HG02884 (cell line): ENCODE measurements around the gene ABTB1.
A peak's percentile ranks its signal among the peaks of the same experiment; 100 is the strongest.

Experiments
- ATAC-seq: cut with Tn5 transposase; IDR thresholded peaks from one replicate; pipeline ENCODE4 v1.9.1; 2021; ENCODE audit warnings: mild to moderate bottlenecking, moderate library complexity; ENCODE audit not compliant: unreplicated experiment

Gene ABTB1

DNA sequence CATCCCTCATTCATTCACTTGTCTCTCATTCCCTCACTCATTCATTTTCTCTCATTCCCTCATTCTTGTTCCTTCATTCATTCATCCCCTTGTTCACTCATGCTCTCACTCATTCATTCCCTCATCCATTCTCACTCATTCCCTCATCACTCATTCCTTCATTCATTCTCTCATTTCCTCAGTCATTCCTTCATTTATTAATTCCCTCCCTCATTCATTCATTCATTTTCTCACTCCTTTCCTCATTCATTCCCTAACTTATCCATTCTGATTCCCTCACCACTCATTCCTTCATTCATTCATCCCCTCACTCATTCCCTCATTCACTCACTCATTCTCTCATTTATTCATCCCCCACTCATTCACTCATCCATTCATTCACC lies 13.8 kb downstream of the ABTB1 start:
- ATAC-seq, result no peak

DNA sequence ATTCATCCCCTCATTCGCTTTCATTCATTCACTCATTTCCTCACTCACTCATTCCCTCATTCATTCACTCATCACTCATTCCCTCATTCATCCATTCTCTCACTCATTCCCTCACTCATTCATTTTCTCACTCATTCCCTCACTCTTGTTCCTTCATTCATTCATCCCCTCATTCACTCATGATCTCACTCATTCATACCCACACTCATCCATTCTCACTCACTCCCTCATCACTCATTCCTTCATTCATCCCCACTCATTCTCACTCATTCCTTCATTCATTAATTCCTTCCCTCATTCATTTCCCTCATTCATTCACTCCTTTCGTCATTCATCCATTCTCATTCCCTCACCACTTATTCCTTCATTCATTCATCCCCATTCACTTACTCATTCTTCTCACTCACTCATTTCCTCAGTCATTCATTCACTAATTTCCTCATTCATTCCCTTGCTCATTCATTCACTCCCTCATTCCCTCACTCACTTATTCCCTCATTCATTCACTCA lies 14.5 kb downstream of the ABTB1 start:
- ATAC-seq, result no peak

DNA sequence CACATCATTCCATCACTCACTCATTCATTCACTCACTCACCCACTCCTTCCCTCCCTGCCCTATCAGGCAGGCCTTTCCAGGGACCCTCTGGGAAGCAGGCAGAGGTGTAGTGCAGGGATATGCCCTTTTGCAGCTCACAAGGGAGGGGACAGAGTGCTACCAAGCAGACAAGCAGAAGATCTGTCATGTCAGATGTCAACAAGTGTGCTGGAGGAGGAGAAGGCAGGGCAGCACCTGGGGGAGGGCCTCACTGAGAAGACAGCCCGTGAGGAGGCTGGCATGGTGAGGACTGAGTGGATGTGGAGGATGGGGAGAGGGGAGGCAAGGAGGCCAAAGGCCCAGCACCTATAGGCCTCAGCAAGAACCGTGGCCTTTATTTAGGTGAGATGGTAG lies 15.3 kb downstream of the ABTB1 start:
- no peak for ATAC-seq

DNA sequence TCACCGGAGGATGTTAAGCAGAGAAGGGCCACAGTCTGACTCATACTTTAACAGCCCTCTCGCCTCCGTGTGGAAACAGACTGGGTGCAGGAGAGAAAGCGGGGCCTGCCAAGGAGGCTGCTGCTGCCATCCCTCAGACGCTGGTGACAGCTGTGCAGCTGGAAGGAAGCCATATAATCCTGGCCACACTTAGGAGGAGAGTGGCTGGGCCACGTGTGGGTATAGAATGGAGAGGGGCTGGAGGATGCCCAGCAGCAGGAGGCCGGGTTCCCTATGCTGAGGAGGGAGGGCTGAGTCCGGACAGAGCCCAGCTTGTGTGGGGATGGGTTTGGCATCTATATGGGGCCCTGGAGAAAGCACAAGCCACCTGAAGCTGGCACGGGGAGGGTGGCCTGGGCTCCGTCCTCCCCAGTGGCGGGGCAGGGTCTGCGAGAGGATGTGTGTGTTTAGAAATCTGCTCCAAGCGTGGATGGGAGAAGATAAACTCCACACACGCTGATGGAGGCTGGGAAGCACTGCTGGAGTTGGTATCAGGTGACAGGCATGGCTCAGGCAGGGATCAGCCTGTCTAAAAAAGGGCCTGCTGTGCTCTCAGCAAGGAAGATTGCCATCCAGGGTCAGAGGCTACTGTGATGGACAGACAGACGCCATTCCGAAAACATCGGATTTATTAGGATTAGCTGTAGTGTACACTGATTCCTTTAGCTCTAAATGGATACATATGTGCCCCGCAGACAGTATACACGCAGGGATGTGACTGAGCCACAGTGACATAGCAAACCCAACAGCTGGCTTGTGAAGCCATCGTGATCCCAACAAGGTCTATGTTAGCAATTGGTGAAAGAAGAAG lies 15.9 kb downstream of the ABTB1 start:
- no peak for ATAC-seq

DNA sequence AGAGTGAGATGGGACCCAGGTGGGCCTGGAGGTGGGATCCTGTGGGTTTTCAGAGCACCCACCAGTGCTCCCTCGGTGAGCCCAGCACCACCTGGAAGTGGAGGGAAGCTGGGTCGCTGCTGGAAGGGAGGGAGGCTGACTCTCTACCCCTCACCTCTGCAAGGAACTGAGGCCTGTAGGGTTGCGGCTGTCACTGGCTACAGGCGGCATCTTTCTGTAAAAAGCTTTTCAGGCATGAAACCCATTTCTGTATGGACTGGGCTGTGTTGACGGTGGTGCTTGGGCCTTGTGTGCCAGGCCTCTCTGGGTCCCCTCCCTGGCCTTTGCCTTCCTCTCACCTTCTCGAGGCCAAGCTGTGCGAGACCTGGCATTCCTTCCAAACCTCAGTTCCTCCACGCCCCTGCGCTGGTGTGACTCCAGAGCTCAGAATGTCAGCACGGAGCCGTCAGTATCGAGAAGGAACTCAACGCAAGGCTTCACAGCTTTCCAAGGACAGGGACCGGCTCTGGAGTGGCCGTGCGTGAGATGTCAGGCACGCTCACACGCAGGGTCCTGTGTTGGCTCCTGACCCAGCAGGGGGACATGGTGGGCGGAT lies 16.6 kb downstream of the ABTB1 start:
- no peak for ATAC-seq

DNA sequence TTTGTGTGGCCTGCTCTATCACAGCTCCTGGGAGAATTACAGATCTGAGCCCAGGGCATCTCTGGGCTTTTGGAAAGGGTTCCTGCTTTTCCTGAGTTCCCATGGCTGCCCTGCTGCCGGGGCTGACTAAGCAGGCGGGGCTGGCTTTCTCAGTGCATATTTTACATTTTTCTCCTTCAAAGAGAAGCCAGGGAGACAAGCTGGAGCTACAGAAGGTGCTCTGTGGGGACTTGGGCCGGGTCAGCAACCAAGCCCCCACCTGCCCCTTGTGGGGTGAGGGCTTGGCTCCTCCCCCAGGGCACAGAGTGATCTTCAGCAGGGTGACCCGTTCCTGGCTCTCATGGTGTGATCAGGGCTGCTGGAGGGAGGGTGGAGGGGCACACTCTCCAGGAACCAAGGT lies 17.4 kb downstream of the ABTB1 start:
- ATAC-seq, result no peak

DNA sequence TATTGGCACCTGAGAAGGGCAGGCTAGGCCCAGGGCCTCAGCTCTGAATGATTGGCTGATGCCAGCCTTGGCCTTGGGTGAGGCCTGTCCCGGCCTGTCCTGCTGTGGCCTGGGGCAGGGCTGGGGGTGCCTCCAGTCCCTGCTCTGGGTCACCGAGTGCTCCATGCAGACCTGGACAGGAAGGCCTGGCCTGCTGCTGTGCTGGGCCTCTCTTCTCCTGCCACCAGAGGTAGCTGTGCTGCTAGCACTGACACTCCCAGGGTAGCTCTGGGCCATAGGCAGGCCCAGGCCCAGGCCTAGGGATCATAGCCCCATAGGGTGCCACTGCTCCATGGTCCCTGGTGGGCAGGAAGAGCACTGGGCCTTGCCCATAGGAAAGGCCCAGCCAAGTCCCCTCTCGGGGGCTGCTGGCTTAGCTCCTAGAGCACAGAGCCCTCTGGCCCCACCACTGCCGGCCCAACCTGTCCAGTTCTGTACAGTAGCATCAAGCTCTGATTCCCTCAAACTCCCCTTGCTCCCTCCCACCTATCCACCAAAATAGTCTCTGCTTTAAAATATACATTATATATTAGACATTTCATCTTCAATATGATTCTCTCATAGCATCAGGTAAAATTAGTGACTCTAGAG lies 18.2 kb downstream of the ABTB1 start:
- ATAC-seq, result no peak

DNA sequence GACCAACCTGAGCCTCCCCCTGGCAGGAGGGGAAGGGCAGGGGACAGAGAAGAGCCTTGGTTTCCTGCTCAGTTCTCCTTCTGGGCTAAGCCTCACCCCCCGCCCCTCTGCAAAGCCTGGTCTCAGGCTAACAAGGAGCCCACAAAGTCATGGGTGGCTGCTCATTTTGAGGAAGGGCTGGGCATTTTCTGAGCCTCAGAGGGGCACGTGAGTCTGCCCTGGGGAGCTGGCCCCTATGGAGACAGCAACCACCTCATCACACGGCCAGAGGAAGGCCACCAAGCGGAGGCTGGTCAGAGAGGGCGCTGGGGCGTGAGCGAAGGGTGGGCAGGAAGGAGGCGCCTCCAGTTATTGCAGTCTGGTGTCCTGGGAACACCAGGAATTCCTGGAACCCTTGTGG lies 18.7 kb downstream of the ABTB1 start:
- ATAC-seq, result no peak

DNA sequence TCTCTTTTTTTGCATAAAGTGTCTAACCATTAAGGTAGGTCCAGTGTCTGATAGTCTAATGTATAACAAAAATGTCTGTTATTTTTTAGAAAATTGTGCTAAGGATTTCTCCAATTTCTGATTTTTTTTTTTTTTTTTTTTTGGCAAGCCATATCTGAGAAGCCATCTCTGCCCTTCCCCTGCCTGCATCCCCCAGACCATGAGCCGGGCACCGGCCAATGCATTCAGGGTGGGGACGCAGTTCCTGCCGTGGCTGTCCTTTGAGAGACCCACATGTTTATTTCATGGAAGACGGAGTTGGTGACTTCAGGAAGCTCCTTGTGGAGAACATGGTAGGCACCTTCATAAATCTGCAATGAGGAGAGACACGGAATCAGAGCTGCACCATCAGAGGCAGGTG lies 19.2 kb downstream of the ABTB1 start:
- no peak for ATAC-seq

DNA sequence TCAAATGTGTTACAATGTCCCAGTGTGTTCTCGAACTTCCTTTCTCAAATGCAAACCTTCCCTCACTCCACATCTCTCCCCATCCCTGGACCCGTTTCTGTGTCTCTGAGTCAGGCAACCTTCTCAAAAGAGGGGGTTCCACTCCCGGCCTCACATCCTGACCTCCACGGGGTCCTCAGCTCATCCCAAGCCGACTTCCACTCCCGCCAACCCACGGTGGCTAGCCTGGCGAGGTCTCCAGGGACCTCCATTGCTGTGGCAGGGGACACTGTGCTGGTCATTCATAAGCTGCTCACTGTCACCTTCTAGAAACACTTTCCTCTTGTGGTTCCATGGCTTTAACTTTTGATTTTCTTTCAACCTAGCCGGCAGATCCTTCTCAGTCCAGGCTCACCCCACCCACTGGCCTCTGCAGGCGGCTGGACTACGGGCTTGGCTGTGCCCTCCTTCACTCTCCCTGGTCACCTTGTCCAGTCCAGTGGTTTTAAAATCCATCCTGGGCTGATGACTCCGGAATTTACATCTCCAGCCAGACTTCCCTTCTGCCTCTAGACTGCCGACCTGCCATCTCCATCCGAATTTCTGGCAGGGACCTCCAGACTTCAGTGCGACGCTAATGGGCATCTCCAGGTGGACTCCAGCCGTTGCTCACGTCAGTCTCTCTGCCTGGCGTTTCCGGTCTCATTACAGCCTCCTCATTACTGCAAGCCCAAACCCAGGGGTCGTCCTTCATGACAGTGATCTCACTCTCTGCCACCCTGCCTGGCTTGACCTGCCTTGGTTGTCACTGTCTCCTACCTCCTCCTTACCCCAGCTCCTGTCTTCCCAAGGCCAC lies 20.0 kb downstream of the ABTB1 start:
- no peak for ATAC-seq

DNA sequence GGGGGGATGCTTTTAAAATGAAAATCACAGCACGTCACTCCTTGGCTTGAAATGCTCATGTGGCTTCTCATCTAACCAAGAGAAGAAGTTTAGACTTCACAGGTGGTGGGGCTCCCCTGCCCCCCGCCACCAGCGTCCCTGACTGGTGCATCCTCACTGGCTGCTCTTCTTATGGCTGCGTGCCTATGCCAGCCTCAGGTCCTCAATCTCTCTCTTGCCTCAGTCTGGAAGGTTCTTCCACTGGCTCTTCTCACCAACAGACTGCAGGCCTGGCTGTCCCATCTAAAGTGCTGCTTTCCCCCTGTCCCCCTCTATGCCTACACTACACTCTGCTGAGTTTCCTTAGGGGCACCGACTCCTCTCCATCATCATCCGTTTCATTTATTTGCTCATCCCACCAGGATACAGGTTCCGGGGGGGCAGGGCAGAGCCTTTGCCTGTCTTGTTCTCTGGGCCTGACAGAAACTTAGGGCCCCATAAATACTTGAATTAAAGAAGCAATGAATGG lies 20.6 kb downstream of the ABTB1 start:
- ATAC-seq, result no peak

DNA sequence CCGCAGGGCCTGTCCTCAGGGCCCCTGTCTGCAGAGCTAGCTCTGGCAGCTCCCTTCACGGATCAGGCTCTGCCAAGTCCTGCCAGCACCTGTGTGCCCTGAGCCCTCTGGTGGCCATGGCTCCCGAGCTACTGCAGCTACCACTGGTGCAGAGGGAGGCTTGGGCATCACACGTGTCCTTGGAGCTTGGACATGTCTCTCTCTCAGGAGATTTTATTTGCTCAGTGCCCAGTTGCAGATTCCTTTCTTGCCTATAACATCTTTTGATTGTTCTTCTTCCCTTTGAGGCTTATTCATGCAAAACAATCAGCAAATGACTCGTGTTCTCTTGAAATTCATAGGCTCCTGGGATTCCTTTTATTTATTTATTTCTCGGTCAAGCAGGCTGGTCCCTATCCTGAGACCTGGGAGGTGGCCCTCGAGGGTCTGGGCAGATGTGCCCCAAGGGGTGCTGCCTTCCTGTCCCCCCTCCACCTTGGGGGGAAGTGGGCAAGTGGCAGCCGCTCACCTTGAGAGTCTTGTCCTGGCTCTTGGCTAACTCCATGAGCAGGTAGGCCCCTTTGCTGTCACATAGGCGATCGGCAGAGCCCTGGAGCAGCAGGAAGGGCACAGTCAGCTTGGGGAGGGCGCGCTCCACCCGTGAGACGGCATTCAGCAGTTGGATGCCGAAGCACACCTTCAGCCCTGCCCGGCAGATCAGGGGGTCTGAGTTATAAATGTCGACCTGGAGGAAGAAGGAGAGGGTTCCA lies 21.9 kb downstream of the ABTB1 start:
- ATAC-seq, result no peak

DNA sequence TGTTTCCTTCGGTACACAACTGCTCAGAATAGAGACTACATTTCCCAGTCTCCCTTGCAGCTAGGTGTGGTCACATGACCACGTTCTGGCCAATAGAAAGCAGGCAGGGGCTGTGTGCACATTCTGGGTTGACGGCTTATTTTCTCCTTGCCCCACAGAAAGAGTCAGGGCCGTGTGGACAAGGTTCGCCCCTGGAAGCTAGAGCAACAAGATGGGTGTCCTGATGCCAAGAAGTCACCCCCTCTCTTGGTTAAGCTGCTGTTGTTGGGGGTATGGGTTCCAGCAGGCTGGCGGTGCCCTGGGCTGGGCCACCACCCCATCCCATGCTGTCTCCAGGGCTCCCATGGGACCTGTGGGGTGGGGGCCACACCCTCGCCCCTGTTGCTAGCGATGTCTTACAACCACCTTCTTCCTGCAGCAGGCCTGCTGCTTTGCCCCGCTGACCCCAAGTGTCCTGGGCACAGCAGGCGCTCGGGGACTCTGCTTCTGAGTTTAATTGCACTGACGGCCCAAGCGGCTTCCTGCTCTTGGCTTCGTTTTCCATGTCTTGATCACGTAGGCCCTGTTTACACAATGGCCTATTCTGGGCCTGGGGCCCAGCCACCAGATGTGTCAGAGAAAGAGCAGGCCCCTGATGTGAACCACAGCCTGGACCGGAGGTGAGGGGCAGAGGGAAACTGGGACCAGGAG lies 24.9 kb downstream of the ABTB1 start:
- ATAC-seq, result peak; percentile 70

DNA sequence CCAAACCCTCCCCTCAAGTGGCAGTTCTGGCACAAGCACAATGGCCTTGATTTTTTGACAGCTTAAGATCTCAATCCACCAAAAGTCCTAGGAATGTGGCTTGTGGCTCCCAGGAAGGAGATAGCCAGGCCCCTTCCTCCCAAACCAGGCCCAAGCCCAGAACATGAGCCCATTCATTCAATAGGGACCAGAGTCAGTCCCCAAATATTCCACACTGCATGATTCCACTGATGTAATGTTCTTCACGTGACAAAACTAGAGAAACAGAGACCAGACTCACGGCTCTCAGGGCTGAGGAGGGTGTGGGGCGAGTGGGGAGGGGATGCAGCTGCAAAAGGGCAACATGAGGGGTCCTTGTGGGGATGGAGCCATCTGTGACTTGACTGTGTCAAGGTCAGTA lies 25.5 kb downstream of the ABTB1 start:
- ATAC-seq, result no peak

DNA sequence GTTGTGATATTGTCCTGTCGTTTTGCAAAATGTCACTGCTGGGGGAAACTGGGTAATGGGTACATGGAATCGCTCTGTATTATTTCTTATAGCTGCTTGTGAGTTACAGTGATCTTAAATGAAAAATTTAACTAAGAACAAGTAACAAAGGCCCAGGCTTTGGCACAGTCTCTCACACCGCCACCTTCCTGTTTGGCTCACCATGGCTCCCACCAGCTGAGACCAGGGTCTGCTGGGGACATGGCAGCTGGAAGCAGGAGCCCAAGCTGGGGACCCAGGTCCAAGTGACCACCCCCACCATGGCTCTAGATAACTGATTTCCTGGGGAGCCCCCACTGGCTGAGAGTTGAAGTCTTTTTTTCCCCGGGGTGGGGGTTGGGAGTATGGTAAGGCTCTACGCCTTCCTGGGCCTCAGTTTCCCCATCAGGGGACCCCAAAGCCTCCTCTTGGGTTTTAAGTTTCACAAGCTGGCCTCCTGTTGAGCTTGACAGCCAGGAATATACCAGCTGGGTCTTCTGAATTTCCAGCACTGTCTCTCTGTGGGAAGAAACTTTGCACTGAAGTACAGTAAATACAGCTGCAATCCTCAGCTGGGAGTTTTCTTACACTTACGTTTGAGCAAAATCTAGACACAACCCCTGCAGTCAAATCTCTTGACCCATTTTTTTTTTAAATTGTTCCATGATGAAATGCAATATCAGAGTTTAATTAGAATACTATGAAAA lies 26.1 kb downstream of the ABTB1 start:
- ATAC-seq, result no peak

DNA sequence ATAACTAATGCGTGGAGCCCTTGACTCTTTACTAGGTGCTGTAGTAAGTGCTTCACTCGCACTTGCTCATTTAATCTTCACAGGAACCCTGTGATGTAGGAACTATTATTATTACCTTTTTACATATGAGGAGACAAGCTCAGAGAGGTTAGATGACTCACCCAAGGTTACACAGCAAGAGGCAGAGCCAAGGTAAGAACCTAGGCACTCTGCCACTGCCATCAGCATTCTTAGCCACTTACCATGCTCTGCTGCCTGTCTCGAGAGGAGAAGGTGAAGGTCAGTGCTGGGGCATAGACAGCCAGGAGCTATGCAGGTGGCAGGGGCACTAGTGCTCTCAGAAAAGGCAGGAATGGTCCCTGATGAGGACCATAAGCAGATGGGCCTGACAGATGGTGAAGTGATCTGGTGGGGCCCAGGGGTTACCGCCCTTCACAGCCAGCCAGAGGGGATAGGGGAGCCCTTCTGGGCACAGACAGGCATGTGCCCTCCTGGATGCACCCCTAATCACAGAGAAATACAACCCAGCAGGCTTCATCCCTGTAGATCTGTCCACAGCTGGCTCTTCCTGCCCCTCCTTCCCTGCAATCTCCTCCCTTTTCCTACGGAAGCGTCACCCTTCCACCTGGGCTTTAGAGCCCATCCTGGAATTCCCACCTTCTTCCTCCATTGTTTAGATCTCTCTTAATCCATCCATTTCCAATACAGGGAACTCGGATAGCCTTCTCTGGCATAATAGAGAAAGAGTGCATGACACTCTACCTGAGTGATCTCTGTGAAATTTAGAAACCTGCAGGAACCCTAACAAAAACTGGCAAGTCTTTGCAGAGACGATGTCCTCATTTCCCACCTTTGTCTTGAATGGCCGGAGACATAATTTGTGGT lies 26.9 kb downstream of the ABTB1 start:
- no peak for ATAC-seq

DNA sequence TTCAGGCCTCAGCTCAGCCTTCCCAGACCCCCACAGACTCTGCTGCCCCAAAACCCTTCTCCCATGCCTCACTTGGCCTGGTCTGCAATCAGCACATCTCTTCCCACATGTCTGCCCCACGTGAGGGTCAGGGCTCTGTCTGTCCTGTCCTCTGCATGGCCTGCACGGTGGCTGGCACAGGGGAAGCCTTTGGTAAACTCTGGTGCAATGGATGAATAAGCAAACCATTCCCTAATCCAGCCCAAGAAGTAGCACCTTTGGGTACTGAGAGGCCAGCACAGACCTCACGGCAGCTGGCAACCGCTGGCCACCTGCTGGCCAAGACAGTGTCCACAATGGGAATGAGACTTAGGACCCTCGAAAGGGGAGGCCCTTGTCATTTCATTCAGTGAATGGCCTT lies 27.7 kb downstream of the ABTB1 start:
- no peak for ATAC-seq

DNA sequence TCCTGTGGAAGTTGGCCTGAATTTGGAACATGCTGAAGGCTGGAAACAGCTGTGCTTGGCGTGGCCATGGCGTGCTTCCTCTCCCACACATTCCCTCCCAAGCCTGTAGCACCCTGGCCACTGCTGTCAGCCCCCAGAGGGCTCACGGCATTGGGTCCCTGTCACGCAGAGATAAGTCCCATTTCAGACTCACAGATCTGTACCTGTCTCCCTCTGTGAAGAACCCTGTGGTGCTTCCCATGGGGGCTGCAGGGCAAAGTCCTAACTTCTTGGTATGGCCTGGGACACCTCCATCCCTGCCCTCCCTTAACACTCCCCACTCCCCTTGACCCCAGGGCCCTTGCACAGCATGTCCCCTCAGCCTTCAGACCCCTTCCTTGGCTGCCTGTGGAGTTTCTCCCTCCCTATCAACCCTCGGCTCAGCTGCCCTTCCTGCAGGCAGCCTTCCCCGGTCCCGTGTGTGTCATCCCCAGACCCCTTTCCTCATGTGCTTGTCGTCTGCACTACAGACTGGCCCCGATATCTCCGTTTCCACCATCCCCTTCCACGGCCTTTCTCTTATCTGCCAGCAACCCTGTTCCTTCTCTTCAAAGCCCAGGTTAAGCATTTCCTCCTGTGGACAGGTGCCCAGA lies 28.6 kb downstream of the ABTB1 start:
- no peak for ATAC-seq
